Smooth muscle cell (in vitro differentiated cells): Measurements from ENCODE around the gene COMMD1. TPM values are rescaled to one million over a fixed set of nuclear protein-coding genes. Genes with fewer than 3 reads are reported as not detected.

Experiments
- DNase-seq: peaks from one replicate; lab custom pipeline; 2025; ENCODE audit not compliant: unreplicated experiment; lab: John Stamatoyannopoulos, UW
- H2AFZ ChIP-seq: fragments of 200-600 bp; sonication (generic); 2 replicates; pipeline ENCODE4 v1.6.0; 2016; ENCODE audit warnings: antibody characterized with exemption, low read depth, mild to moderate bottlenecking
- H3F3A ChIP-seq: fragments of 200-600 bp; sonication (generic); 2 replicates; pipeline ENCODE4 v1.6.0; 2017; ENCODE audit warnings: antibody characterized with exemption, low read depth
- H3K27ac ChIP-seq: fragments of 200-600 bp; sonication (generic); 2 replicates; pipeline ENCODE4 v1.5.1; 2016; ENCODE audit warnings: low read depth, mild to moderate bottlenecking
- H3K27me3 ChIP-seq: fragments of 200-600 bp; sonication (generic); 2 replicates; pipeline ENCODE4 v1.6.1; 2016; ENCODE audit warnings: low read depth, mild to moderate bottlenecking
- H3K36me3 ChIP-seq: fragments of 200-600 bp; sonication (generic); 2 replicates; pipeline ENCODE4 v1.5.1; 2016; ENCODE audit warnings: low read depth
- H3K4me1 ChIP-seq: fragments of 200-600 bp; sonication (generic); 2 replicates; pipeline ENCODE4 v1.5.1; 2016; ENCODE audit warnings: low read depth
- H3K4me2 ChIP-seq: fragments of 200-600 bp; sonication (generic); 2 replicates; pipeline ENCODE4 v1.6.0; 2016; ENCODE audit warnings: mild to moderate bottlenecking
- H3K4me3 ChIP-seq: fragments of 200-600 bp; sonication (generic); 2 replicates; pipeline ENCODE4 v1.5.1; 2016; ENCODE audit warnings: mild to moderate bottlenecking
- H3K79me2 ChIP-seq: fragments of 200-600 bp; sonication (generic); 2 replicates; pipeline ENCODE4 v1.6.0; 2016; ENCODE audit warnings: low read depth, mild to moderate bottlenecking
- H3K9ac ChIP-seq: fragments of 200-600 bp; sonication (generic); 2 replicates; pipeline ENCODE4 v1.6.0; 2016; ENCODE audit warnings: low read depth
- H3K9me3 ChIP-seq: fragments of 200-600 bp; sonication (generic); replicated peaks from 2 replicates; pipeline ENCODE4 v1.5.1; 2016; ENCODE audit warnings: low read depth
- H4K20me1 ChIP-seq: fragments of 200-600 bp; sonication (generic); 2 replicates; pipeline ENCODE4 v1.6.0; 2016; ENCODE audit warnings: low read depth
- WGBS: methylation state at CpG from one replicate; pipeline ENCODE4 v1.1.7; 2016; ENCODE audit warnings: low lambda C conversion rate; 5-methylcytosine and 5-hydroxymethylcytosine counted together
- polyA plus RNA-seq: library from polyadenylated mRNA; unstranded; fragments of >200 nt; fragmentation: Nextera tagmentation; extraction: Ambion mirVana; gene quantifications from 2 replicates; pipeline ENCODE4 v1.2.1, GENCODE V29; 2016
- total RNA-seq: library from RNA; depleted of rRNA; stranded (reverse); fragments of >200 nt; gene quantifications from 2 replicates; pipeline ENCODE4 v1.2.3, GENCODE V29; 2014
- TF ChIP-seq, protein P1 (sequence below): fragments of 200-600 bp; sonication (generic); IDR thresholded peaks from 2 replicates; pipeline ENCODE4 v1.5.1; 2017; ENCODE audit warnings: borderline replicate concordance, mild to moderate bottlenecking, antibody characterized with exemption; ENCODE audit not compliant: insufficient read depth, poor library complexity, severe bottlenecking

The COMMD1 gene
- total and polyA plus RNA-seq, 2 experiments from 2014 or later = 50.6 to 82.9 TPM

DNA sequence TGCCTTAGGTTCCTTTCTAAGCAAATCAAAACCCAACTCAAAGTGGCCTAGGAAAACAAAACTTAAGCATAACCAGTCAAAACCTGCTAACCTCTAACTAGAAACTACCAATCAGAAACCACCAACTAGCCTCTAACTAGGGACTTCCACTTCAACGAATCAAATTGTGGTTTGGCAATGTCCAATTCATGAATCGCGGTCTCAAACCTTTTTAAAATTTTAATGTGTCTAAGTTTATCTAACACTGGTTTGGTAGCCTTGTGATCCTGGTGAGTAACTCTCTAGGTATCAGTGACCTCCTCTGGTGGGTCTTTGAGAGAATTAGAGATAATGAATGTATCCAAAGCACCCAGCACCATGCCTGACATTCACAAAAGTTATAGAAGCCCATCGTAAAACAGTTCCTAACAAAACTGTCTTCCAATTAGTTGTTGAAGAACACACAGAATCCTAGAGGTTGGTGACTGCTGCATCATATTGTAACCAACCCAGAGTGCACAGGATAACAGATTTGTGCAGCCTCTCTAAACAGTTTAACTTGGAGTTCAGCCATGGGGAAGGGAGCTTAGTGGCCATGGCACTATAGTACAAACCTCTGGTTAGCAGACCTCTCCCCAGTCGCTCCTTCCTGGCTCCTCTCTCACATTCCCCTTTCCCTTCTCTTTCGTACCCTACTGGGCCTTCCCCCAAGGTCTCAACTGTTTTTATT, 245.3 kb downstream of the COMMD1 start:
- TF ChIP-seq, protein P1, sequence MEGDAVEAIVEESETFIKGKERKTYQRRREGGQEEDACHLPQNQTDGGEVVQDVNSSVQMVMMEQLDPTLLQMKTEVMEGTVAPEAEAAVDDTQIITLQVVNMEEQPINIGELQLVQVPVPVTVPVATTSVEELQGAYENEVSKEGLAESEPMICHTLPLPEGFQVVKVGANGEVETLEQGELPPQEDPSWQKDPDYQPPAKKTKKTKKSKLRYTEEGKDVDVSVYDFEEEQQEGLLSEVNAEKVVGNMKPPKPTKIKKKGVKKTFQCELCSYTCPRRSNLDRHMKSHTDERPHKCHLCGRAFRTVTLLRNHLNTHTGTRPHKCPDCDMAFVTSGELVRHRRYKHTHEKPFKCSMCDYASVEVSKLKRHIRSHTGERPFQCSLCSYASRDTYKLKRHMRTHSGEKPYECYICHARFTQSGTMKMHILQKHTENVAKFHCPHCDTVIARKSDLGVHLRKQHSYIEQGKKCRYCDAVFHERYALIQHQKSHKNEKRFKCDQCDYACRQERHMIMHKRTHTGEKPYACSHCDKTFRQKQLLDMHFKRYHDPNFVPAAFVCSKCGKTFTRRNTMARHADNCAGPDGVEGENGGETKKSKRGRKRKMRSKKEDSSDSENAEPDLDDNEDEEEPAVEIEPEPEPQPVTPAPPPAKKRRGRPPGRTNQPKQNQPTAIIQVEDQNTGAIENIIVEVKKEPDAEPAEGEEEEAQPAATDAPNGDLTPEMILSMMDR = no peak
- 54% methylated on average over 6 of the region's 6 CpGs for whole genome bisulfite sequencing
- Histone ChIP-seq H3K9ac (no peak overlapping the region), H3K27ac (peak overlapping the region; percentile 94), H3F3A (peaks cover 20% of the 10 kb centered on the region), H3K9me3 (no peaks in the 10 kb centered on the region), H3K4me3 (no peak overlapping the region), H3K27me3 (no peaks in the 10 kb centered on the region), H3K4me2 (peak overlapping the region; percentile 53), H3K4me1 (peaks cover 18% of the 10 kb centered on the region), H3K36me3 (no peaks in the 10 kb centered on the region), H4K20me1 (no peaks in the 10 kb centered on the region), H3K79me2 (no peaks in the 10 kb centered on the region), H2AFZ (no peak overlapping the region)
- DNase-seq = no peak

DNA sequence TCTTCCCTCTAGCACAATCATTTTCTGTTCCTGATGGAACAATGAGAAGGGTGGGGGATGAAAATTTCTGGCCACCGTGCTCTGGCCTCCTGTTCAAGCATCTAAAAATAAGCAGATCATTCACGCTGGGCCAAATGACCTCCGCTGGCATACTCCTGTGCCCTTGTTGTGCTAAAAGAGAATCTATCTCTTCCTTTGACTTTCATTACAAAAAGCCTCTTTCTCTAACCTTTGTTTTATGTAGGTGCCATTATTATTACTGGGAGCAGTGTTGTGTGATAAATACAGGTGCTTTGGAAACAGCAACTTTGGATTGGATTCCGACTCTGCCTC, 245.8 kb downstream of the COMMD1 start:
- TF ChIP-seq, protein P1 = no peak
- no peak overlapping the region for H3K4me2 ChIP-seq
- 86% methylated on average over 4 of the region's 4 CpGs for WGBS

DNA sequence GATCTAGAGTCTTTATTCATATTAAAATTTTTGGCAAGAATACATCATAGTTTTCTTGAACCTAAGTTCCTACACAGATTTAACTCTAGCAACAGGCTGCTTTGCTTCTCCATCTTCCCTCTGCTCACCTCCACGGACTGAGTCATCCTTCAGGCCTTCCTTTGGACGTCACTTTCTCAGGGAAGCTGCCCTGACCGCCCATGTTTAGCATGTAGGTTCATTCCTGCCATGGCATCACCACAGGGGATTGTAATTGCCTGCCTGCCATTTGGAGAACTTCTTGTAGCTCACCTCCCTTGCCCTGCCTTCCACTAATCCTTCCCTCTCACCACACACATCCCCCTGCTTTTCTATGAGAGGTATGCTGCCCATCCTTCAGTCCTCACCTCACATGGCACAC, 246.5 kb downstream of the COMMD1 start:
- Histone ChIP-seq H3K27me3 (no peaks in the 10 kb centered on the region), H3K4me2 (no peak overlapping the region), H3K27ac (peak overlapping the region; percentile 94), H3F3A (peaks cover 20% of the 10 kb centered on the region), H3K9me3 (no peaks in the 10 kb centered on the region), H3K4me1 (peaks cover 18% of the 10 kb centered on the region), H3K79me2 (no peaks in the 10 kb centered on the region), H3K9ac (no peak overlapping the region), H3K4me3 (no peak overlapping the region), H2AFZ (no peak overlapping the region), H3K36me3 (no peaks in the 10 kb centered on the region), H4K20me1 (no peaks in the 10 kb centered on the region)
- WGBS = 61% methylated on average over 3 of the region's 3 CpGs
- no peak for DNase-seq
- TF ChIP-seq, protein P1 = no peak

More for the DNA sequence above, 245.8 kb downstream of the COMMD1 start:
- H3K27me3 ChIP-seq = no peaks in the 10 kb centered on the region
- no peak overlapping the region for H3K4me3 ChIP-seq
- peaks cover 20% of the 10 kb centered on the region for H3F3A ChIP-seq
- H3K79me2 ChIP-seq = no peaks in the 10 kb centered on the region
- no peaks in the 10 kb centered on the region for H4K20me1 ChIP-seq
- H3K27ac ChIP-seq = peak overlapping the region; percentile 94
- DNase-seq = no peak
- no peak overlapping the region for H2AFZ ChIP-seq
- H3K36me3 ChIP-seq = no peaks in the 10 kb centered on the region
- no peak overlapping the region for H3K9ac ChIP-seq
- H3K9me3 ChIP-seq = no peaks in the 10 kb centered on the region
- H3K4me1 ChIP-seq = peaks cover 18% of the 10 kb centered on the region
